Measurements from ENCODE around the gene RPS6KA5. TPM values are rescaled to one million over a fixed set of nuclear protein-coding genes. Genes with fewer than 3 reads are reported as not detected.
"Not testable (repeated sequence)": the region's sequence is repeated elsewhere in the genome, so short reads cannot be mapped to it uniquely, and the experiment has no call there.

RPS6KA5 gene
- total RNA-seq, 1 experiment from 2014 or later = 8.6 TPM

DNA sequence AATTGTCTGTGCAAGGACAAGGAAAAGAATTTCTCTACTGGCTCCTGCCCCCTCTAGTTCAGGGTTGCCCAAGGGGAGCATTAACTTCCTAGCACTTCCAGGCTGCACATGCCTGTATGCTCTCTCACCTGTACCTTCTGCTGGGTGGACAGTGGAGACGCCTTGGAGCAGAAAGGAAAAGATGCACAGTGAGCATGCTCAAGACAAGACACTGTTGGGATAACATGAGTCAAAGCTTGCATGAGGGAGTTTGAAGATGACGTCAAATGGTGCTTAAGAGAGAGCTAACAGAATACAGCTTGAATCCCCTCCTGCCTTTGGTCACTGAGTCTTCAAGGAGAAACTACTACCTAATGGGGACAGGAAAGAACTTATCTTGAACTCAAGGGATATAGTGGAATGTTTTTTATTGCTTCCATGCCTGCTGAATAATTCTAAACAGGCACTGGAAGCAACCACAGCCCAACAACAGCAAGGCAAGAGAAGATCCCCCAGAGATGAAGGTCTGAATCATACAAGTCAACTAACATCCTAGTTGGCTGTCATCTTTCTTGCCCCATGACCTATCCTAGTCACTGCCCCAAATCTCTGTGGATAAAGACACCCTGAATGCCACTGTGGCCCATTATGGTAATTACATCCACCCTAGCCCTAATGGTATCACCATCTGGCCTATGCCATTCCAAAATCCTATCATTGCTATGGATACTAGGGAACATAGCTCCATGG lies 23.5 kb downstream of the RPS6KA5 start:
- CTCF ChIA-PET = no interaction called here
- DNase-seq (no peak), ATAC-seq (no peak)
- POLR2A ChIA-PET (ENCODE audit: unreplicated experiment) = no interaction called here
- H3K27me3 ChIP-seq (ENCODE audit: low read length) = no peaks in the 10 kb centered on the region
- TF ChIP-seq EZH2phosphoT487 (IDR thresholded peaks at IDR 0.05; ENCODE audit: borderline replicate concordance, low read length) (no peak), EZH2 (IDR thresholded peaks at IDR 0.05; ENCODE audit: low read length, unreplicated experiment) (no peak)
- TF ChIP-seq, protein P1, sequence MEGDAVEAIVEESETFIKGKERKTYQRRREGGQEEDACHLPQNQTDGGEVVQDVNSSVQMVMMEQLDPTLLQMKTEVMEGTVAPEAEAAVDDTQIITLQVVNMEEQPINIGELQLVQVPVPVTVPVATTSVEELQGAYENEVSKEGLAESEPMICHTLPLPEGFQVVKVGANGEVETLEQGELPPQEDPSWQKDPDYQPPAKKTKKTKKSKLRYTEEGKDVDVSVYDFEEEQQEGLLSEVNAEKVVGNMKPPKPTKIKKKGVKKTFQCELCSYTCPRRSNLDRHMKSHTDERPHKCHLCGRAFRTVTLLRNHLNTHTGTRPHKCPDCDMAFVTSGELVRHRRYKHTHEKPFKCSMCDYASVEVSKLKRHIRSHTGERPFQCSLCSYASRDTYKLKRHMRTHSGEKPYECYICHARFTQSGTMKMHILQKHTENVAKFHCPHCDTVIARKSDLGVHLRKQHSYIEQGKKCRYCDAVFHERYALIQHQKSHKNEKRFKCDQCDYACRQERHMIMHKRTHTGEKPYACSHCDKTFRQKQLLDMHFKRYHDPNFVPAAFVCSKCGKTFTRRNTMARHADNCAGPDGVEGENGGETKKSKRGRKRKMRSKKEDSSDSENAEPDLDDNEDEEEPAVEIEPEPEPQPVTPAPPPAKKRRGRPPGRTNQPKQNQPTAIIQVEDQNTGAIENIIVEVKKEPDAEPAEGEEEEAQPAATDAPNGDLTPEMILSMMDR (conservative IDR thresholded peaks at IDR 0.05; ENCODE audit: low read depth, low read length) = no peak
- no peaks in the 10 kb centered on the region for H3K9me2 ChIP-seq (replicated peaks; ENCODE audit: low read length)
- no peak overlapping the region for H3K4me3 ChIP-seq (ENCODE audit: low read length)
- intact Hi-C loops (cut with micrococcal nuclease) = no loop called here
- H2AFZ ChIP-seq (ENCODE audit: low read length) = no peak overlapping the region
- no peak overlapping the region for H3K4me2 ChIP-seq (ENCODE audit: low read length)
- H3K36me3 ChIP-seq (ENCODE audit: low read depth, low read length) = no peaks in the 10 kb centered on the region
- H4K20me1 ChIP-seq (ENCODE audit: low read length) = no peaks in the 10 kb centered on the region
- H3K9ac ChIP-seq (ENCODE audit: low read length) = no peak overlapping the region
- H3F3A ChIP-seq (ENCODE audit: low read length, unreplicated experiment) = no peaks in the 10 kb centered on the region
- BruUV-seq (replicated peaks) = no TSS peak
- H3K9me3 ChIP-seq (ENCODE audit: low read length) = no peaks in the 10 kb centered on the region
- H3K27ac ChIP-seq (ENCODE audit: low read length) = no peak overlapping the region
- no peaks in the 10 kb centered on the region for H3K79me2 ChIP-seq (ENCODE audit: low read length)
- H3K4me1 ChIP-seq (ENCODE audit: insufficient read depth, low read length) = no peaks in the 10 kb centered on the region

DNA sequence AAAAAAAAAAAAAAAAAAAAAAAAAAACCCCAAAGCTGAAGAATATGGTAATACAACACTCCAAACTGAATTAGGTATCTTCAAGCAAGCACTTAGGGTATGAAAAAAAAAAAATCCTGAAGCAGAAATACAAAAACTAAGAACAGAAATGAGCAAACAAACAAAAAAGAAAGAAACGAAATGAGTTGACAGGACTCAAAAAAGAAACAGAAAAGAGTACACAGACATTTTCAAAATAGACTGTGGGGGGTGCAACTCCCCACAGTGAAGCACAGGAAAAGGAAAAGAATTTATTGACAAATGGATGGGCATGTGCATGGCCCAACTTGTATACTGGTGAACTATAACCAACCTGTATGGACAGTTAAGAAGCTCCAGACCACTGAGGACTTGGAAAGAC lies 24.6 kb downstream of the RPS6KA5 start:
- H3K4me1 ChIP-seq (ENCODE audit: insufficient read depth, low read length) = no peaks in the 10 kb centered on the region
- intact Hi-C loops (cut with micrococcal nuclease) = no loop called here
- H3K9me2 ChIP-seq (replicated peaks; ENCODE audit: low read length) = no peaks in the 10 kb centered on the region

DNA sequence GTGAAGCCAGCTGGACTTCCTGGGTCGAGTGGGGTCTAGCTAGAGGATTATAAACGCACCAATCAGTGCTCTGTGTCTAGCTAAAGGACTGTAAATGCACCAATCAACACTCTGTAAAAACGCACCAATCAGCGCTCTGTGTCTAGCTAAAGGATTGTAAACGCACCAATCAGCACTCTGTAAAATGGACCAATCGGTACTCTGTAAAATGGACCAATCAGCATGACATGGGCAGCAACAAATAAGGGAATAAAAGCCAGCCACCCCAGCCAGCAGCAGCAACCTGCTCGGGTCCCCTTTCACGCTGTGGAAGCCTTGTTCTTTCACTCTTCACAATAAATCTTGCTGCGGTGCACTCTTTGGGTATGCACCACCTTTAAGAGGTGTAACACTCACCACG lies 26.1 kb downstream of the RPS6KA5 start:
- ATAC-seq; H3K9me3 ChIP-seq (ENCODE audit: low read length); H3K27ac ChIP-seq (ENCODE audit: low read length); DNase-seq; H3K9me2 ChIP-seq (replicated peaks; ENCODE audit: low read length); H3K4me3 ChIP-seq (ENCODE audit: low read length); BruUV-seq (replicated peaks); H3K36me3 ChIP-seq (ENCODE audit: low read depth, low read length); H3F3A ChIP-seq (ENCODE audit: low read length, unreplicated experiment); H3K9ac ChIP-seq (ENCODE audit: low read length); CTCF ChIA-PET; H3K4me2 ChIP-seq (ENCODE audit: low read length); POLR2A ChIA-PET (ENCODE audit: unreplicated experiment); H2AFZ ChIP-seq (ENCODE audit: low read length); H3K27me3 ChIP-seq (ENCODE audit: low read length); intact Hi-C loops (cut with micrococcal nuclease); H3K4me1 ChIP-seq (ENCODE audit: insufficient read depth, low read length); H4K20me1 ChIP-seq (ENCODE audit: low read length); H3K79me2 ChIP-seq (ENCODE audit: low read length): not testable (repeated sequence)

More for the DNA sequence above, 24.6 kb downstream of the RPS6KA5 start:
- H3K4me3 ChIP-seq (ENCODE audit: low read length) = no peak overlapping the region
- H3K9ac ChIP-seq (ENCODE audit: low read length) = no peak overlapping the region
- H3K79me2 ChIP-seq (ENCODE audit: low read length) = no peaks in the 10 kb centered on the region
- ATAC-seq (no peak), DNase-seq (no peak)
- no peaks in the 10 kb centered on the region for H3K9me3 ChIP-seq (ENCODE audit: low read length)
- H3K27me3 ChIP-seq (ENCODE audit: low read length) = no peaks in the 10 kb centered on the region
- BruUV-seq (replicated peaks) = no TSS peak
- CTCF ChIA-PET = no interaction called here
- TF ChIP-seq EZH2phosphoT487 (IDR thresholded peaks at IDR 0.05; ENCODE audit: borderline replicate concordance, low read length) = no peak
- TF ChIP-seq EZH2 (IDR thresholded peaks at IDR 0.05; ENCODE audit: low read length, unreplicated experiment) = no peak
- TF ChIP-seq, protein P1 (conservative IDR thresholded peaks at IDR 0.05; ENCODE audit: low read depth, low read length) = no peak
- POLR2A ChIA-PET (ENCODE audit: unreplicated experiment) = interaction anchor here (0.6 kb wide), 1 partner anchor 133 kb away, joined by 6 read pairs; no protein-coding TSS in a partner anchor
- no peak overlapping the region for H3K4me2 ChIP-seq (ENCODE audit: low read length)
- no peaks in the 10 kb centered on the region for H3F3A ChIP-seq (ENCODE audit: low read length, unreplicated experiment)
- H2AFZ ChIP-seq (ENCODE audit: low read length) = no peak overlapping the region
- no peaks in the 10 kb centered on the region for H3K36me3 ChIP-seq (ENCODE audit: low read depth, low read length)
- no peaks in the 10 kb centered on the region for H4K20me1 ChIP-seq (ENCODE audit: low read length)
- H3K27ac ChIP-seq (ENCODE audit: low read length) = no peak overlapping the region

Measured in PC-3 (cell line).